ENCODE results near the gene CLDN11. TPM values are rescaled to one million over a fixed set of nuclear protein-coding genes. Genes with fewer than 3 reads are reported as not detected.

CLDN11 gene
- polyA plus RNA-seq, 3 donors, result 0.11 TPM; not detected in 2

GRCh38 chr3:170443457-170443856, 24.8 kb downstream of the CLDN11 start:
- DNase-seq, result no peak
- Mint-ChIP-seq H3K36me3 (no peaks in the 10 kb centered on the region), H3K9me3 (peaks cover 0 to 11% (median 0%) of the 10 kb centered on the region in 7 donors), H3K27me3 (ENCODE audit: low read depth in 3 of 3) (peaks cover 4 to 5% (median 4%) of the 10 kb centered on the region in 3 donors), H3K4me1 (no peaks in the 10 kb centered on the region), H3K4me3 (no peak overlapping the region), H3K27ac (no peak overlapping the region)
- no peaks in the 10 kb centered on the region for H4K20me1 ChIP-seq (ENCODE audit: insufficient read depth, low read length)
- no peaks in the 10 kb centered on the region for H3K79me2 ChIP-seq (ENCODE audit: insufficient read depth, low read length)
- no peak for TF ChIP-seq CTCF (IDR thresholded peaks at IDR 0.05)
- no peaks in the 10 kb centered on the region for H3K4me1 ChIP-seq (ENCODE audit: control insufficient read depth in 1 of 2, insufficient read depth in 2 of 2, low read length in 2 of 2)
- H3K9me3 ChIP-seq (replicated peaks in 1 of 2; ENCODE audit: control insufficient read depth in 1 of 2, insufficient read depth in 1 of 2, low read length in 2 of 2), result no peaks in the 10 kb centered on the region
- H3K27me3 ChIP-seq (ENCODE audit: control insufficient read depth in 2 of 2, insufficient read depth in 2 of 2, low read length in 2 of 2), result no peaks in the 10 kb centered on the region
- no peaks in the 10 kb centered on the region for H3K36me3 ChIP-seq (replicated peaks in 1 of 2; ENCODE audit: control insufficient read depth in 1 of 2, insufficient read depth in 2 of 2, low read length in 2 of 2)
- H3K4me2 ChIP-seq (replicated peaks; ENCODE audit: extremely low read depth, low read length, poor library complexity, severe bottlenecking), result no peak overlapping the region
- no peak overlapping the region for H3K4me3 ChIP-seq (replicated peaks in 1 of 3; ENCODE audit: low read depth in 2 of 3, low read length in 3 of 3)
- no peak overlapping the region for H3K27ac ChIP-seq (ENCODE audit: low read depth in 1 of 2, low read length in 2 of 2)
- no peak overlapping the region for H2AFZ ChIP-seq (ENCODE audit: insufficient read depth, low read depth, low read length, poor library complexity, severe bottlenecking)
- intact Hi-C loops (cut with micrococcal nuclease), result no loop called here
- H3K9ac ChIP-seq (ENCODE audit: insufficient read depth, low read length, poor library complexity, severe bottlenecking), result no peak overlapping the region

DNA sequence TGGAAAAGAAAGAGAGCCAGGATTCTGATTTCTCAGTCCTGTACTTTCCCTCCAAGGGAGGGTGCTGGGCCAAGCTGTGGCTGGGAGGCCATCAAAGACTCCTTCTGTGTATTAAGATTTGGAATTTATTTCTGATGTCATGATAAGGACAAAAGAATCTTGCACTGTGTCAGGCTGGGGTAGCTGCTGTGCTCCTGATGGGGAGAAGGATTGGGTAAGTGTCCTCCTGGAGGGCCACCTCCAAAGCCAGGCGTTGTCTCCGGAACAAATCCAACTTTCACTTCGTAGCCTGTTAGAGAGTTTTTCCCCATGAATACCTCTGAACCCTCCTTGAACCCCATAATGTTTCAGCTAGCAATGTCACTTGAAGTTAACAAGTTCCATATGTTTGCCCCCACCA, 29.9 kb downstream of the CLDN11 start:
- Mint-ChIP-seq H3K4me3 (no peak overlapping the region), H3K27me3 (ENCODE audit: low read depth in 3 of 3) (peaks cover 3 to 4% (median 4%) of the 10 kb centered on the region in 3 donors), H3K27ac (no peak overlapping the region), H3K36me3 (no peaks in the 10 kb centered on the region), H3K4me1 (no peaks in the 10 kb centered on the region), H3K9me3 (peaks cover 0 to 8% (median 0%) of the 10 kb centered on the region in 7 donors)
- WGBS (ENCODE audit: insufficient coverage), result 96% methylated on average over 3 of the region's 3 CpGs
- DNase-seq, result no peak
- no peak overlapping the region for H3K9ac ChIP-seq (ENCODE audit: insufficient read depth, low read length, poor library complexity, severe bottlenecking)
- H3K4me3 ChIP-seq (replicated peaks in 1 of 3; ENCODE audit: low read depth in 2 of 3, low read length in 3 of 3), result no peak overlapping the region
- no peaks in the 10 kb centered on the region for H3K79me2 ChIP-seq (ENCODE audit: insufficient read depth, low read length)
- H3K9me3 ChIP-seq (replicated peaks in 1 of 2; ENCODE audit: control insufficient read depth in 1 of 2, insufficient read depth in 1 of 2, low read length in 2 of 2), result no peaks in the 10 kb centered on the region
- H3K27me3 ChIP-seq (ENCODE audit: control insufficient read depth in 2 of 2, insufficient read depth in 2 of 2, low read length in 2 of 2), result no peaks in the 10 kb centered on the region
- H3K27ac ChIP-seq (ENCODE audit: low read depth in 1 of 2, low read length in 2 of 2), result no peak overlapping the region
- TF ChIP-seq CTCF (IDR thresholded peaks at IDR 0.05), result no peak
- no peak overlapping the region for H3K4me2 ChIP-seq (replicated peaks; ENCODE audit: extremely low read depth, low read length, poor library complexity, severe bottlenecking)
- intact Hi-C loops (cut with micrococcal nuclease), result no loop called here
- no peak overlapping the region for H2AFZ ChIP-seq (ENCODE audit: insufficient read depth, low read depth, low read length, poor library complexity, severe bottlenecking)
- no peaks in the 10 kb centered on the region for H3K4me1 ChIP-seq (ENCODE audit: control insufficient read depth in 1 of 2, insufficient read depth in 2 of 2, low read length in 2 of 2)
- H4K20me1 ChIP-seq (ENCODE audit: insufficient read depth, low read length), result no peaks in the 10 kb centered on the region
- no peaks in the 10 kb centered on the region for H3K36me3 ChIP-seq (replicated peaks in 1 of 2; ENCODE audit: control insufficient read depth in 1 of 2, insufficient read depth in 2 of 2, low read length in 2 of 2)
